Tibial artery (tissue), 4 donors: ENCODE data around the gene PSAPL1.
A peak's percentile ranks its signal among the peaks of the same experiment; 100 is the strongest.

Experiments
- DNase-seq, 2 donors: peaks; one replicate each; pipeline ENCODE4 v3.0.0-alpha.2; 2019
- H3K27ac ChIP-seq, 2 donors: fragments of 200-600 bp; sonication (generic) in 1 of 2; 1 replicate in 1 of 2; 2 replicates in 1 of 2; pipeline ENCODE4 v1.5.1; 2018 to 2019; ENCODE audit warnings: mild to moderate bottlenecking in 1 of 2
- H3K27me3 ChIP-seq, 2 donors: fragments of 200-600 bp; sonication (generic) in 1 of 2; one replicate each; pipeline versions ENCODE4 v1.5.1 to v1.6.0; 2016 to 2019
- H3K36me3 ChIP-seq, 3 donors: fragments of 200-600 bp; sonication (generic) in 2 of 3; one replicate each; pipeline ENCODE4 v1.5.1; 2016 to 2019; ENCODE audit warnings: mild to moderate bottlenecking in 2 of 3
- H3K4me1 ChIP-seq, 4 donors: fragments of 200-600 bp; sonication (generic) in 2 of 4; 1 replicate in 3 of 4; 2 replicates in 1 of 4; pipeline ENCODE4 v1.5.1; 2016 to 2019
- H3K4me3 ChIP-seq, 2 donors: fragments of 200-600 bp; sonication (generic) in 1 of 2; 1 replicate in 1 of 2; 2 replicates in 1 of 2; pipeline ENCODE4 v1.5.1; 2018 to 2019; ENCODE audit warnings: mild to moderate bottlenecking in 2 of 2
- H3K9me3 ChIP-seq, 3 donors: fragments of 200-600 bp; sonication (generic) in 1 of 3; one replicate each; pipeline ENCODE4 v1.5.1; 2016 to 2019
- intact Hi-C: fragments of 100-400 bp; cut with DNase I; formaldehyde crosslinking; loops from one replicate; pipeline ENCODE4 v1.15.0; 2023; ENCODE audit warnings: low total_unique reads
- TF ChIP-seq, protein P1 (sequence below), 2 experiments: fragments of 200-600 bp in 1 of 2; fragments of 450-650 bp in 1 of 2; IDR thresholded peaks; one replicate each; pipeline ENCODE4 v1.5.1; 2017 to 2019; ENCODE audit warnings: antibody characterized with exemption in 2 of 2, mild to moderate bottlenecking in 1 of 2, moderate library complexity in 1 of 2

PSAPL1 gene

DNA sequence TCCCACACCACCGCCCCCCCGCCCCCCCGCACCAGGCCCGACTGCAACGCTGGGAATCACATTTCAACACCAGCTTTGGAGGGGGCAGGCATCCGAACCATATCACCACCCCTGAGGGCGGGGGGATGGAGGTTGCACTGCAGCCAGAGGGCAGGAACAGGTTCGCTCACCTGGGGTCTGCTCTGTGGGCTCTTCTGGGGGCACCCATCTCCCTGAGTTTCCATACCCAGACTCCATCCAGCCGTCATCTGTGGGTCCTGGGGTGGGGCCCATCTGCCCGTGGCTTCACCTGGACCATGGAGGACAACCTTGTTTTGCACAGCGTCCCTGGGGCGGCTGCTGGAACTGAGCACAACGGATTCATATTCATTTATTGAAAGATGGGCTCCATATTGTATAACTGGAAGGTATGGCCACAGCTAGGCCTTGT is 6.9 kb downstream of the PSAPL1 start:
- Histone ChIP-seq H3K4me1 (no peaks in the 10 kb centered on the region), H3K27me3 (no peaks in the 10 kb centered on the region), H3K36me3 (no peaks in the 10 kb centered on the region), H3K27ac (no peak overlapping the region), H3K4me3 (no peak overlapping the region), H3K9me3 (no peaks in the 10 kb centered on the region)
- intact Hi-C loops = no loop called here
- DNase-seq = peak; percentile 7 to 52
- TF ChIP-seq, protein P1, sequence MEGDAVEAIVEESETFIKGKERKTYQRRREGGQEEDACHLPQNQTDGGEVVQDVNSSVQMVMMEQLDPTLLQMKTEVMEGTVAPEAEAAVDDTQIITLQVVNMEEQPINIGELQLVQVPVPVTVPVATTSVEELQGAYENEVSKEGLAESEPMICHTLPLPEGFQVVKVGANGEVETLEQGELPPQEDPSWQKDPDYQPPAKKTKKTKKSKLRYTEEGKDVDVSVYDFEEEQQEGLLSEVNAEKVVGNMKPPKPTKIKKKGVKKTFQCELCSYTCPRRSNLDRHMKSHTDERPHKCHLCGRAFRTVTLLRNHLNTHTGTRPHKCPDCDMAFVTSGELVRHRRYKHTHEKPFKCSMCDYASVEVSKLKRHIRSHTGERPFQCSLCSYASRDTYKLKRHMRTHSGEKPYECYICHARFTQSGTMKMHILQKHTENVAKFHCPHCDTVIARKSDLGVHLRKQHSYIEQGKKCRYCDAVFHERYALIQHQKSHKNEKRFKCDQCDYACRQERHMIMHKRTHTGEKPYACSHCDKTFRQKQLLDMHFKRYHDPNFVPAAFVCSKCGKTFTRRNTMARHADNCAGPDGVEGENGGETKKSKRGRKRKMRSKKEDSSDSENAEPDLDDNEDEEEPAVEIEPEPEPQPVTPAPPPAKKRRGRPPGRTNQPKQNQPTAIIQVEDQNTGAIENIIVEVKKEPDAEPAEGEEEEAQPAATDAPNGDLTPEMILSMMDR (IDR thresholded peaks at IDR 0.05) = no peak

DNA sequence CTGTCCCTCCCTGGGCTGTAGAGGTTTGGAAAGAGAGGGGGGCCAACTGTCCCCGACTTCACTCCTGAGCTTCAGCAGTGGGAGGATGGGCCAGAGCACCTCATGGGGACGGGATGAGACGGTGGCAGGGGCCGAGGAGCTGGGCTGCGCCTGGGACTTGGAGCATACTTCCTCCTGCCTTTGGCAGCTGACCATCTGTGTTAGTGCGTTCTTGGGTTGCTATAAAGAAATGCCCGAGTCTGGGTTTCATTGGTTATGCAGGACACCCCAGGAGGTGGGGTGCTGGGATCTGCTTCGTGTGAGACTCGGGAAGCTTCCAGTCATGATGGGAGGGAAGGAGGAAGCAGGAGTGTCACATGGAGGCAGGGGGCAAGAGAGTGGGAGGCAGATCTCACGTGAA is 7.4 kb downstream of the PSAPL1 start:
- Histone ChIP-seq H3K36me3 (no peaks in the 10 kb centered on the region), H3K4me1 (no peaks in the 10 kb centered on the region), H3K27ac (no peak overlapping the region), H3K27me3 (no peaks in the 10 kb centered on the region), H3K9me3 (no peaks in the 10 kb centered on the region), H3K4me3 (no peak overlapping the region)
- TF ChIP-seq, protein P1 (IDR thresholded peaks at IDR 0.05) = no peak
- peak; percentile 11 to 57 for DNase-seq
- intact Hi-C loops = no loop called here

DNA sequence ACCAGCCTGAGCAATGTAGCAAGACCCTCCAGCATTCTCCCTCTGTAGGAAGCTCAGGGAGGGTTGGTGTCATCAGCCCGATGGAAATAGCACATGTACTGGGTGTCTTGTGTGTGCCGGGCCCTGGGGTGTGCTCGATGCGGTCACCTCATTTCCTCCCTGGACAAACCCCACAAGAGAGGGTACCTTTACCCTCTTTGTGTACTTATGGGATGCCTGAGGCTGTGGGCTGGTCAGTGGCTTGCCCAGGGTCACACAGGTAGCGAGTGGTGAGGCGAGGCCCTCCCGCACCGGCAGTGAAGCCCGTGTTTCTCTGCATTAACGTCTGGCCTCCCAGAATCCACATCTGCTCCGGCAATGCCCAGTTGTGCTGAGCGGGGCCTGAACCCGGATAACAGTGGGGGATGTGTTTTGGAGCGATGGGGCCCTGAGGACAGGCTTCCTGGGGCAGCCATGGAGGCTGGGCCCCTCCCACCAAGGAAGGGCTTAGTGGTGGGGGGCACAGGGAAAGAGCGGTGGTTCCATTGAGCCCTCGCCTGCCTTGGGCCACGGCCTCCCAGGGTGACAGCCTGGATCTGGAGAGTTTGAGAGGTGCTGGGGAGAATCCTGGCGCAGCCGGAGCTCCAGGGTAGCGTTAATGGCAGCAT is 8.1 kb downstream of the PSAPL1 start:
- peak; percentile 6 to 54 for DNase-seq
- Histone ChIP-seq H3K4me3 (no peak overlapping the region), H3K4me1 (no peaks in the 10 kb centered on the region), H3K36me3 (no peaks in the 10 kb centered on the region), H3K9me3 (no peaks in the 10 kb centered on the region), H3K27me3 (no peaks in the 10 kb centered on the region), H3K27ac (no peak overlapping the region)
- TF ChIP-seq, protein P1 (IDR thresholded peaks at IDR 0.05) = no peak
- intact Hi-C loops = no loop called here

DNA sequence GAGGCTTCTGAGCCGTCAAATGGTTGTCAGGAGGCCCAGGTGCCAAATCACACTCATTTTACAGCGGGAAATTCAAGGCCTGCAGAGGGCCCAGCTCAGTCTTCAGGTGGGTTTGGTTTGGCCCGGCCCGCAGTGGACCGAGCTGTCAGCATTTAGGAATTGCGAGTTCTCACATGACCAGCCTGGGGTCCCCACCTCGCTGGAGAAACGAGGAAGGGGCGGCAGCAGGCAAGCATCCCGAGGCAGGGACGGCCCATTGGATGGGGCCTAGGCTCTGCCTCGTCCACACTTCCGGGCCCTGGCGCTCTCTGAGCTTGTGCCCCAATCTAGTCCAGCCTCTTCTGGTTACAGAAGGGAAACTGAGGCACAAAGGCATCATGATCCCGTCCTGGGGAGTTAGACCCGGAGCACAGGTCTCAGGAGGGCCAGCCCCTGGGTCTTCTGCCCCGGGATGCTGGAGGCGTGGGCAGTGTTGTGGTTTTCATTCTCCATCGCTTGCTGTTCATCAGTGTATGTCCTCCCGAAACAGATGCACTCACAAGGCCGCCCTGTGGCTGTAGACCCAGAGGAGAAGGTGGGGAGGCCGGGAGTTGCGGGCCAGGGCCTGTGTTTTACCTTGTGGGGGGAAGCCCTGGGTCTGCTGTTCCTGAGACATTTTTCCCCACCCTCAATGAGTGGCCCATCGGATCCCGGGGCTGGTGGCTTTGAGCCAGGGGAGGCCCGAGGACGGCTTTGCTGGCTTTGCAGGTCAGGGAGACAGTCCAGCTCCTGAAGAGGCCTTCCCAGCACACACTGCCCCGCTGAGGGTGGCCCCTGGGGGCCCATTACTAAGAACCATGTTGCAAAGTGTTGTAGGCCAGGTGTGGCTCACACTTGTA is 8.9 kb downstream of the PSAPL1 start:
- TF ChIP-seq, protein P1 (IDR thresholded peaks at IDR 0.05) = no peak
- DNase-seq = peak; percentile 15 to 61
- intact Hi-C loops = no loop called here

DNA sequence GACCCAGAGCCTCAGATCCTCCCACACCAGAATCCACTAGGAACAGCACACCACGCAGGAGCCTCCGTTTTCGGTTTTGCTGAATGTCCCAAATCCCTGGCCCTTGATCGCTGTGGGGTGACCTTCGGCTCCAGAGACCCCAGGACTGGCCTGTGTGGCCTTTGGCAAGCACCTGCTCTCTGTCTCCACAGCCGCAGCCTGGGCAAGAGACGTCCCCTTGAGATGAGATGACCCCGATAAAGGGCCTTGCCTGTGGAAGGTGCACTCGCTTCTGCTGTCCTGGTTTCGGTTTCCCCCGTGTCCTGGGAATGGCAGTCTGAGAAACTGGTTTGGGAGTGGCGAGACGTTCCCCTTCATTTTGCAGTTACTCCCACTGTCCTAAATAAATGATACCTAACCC is 9.6 kb downstream of the PSAPL1 start:
- TF ChIP-seq, protein P1 (IDR thresholded peaks at IDR 0.05) = no peak
- H3K4me1 ChIP-seq = no peaks in the 10 kb centered on the region

More for the DNA sequence above, 8.9 kb downstream of the PSAPL1 start:
- no peaks in the 10 kb centered on the region for H3K9me3 ChIP-seq
- no peak overlapping the region for H3K27ac ChIP-seq
- no peaks in the 10 kb centered on the region for H3K27me3 ChIP-seq
- no peaks in the 10 kb centered on the region for H3K36me3 ChIP-seq
- H3K4me1 ChIP-seq = no peaks in the 10 kb centered on the region
- H3K4me3 ChIP-seq = no peak overlapping the region

More for the DNA sequence above, 9.6 kb downstream of the PSAPL1 start:
- intact Hi-C loops = no loop called here
- H3K27ac ChIP-seq = no peak overlapping the region
- H3K4me3 ChIP-seq = no peak overlapping the region
- no peaks in the 10 kb centered on the region for H3K9me3 ChIP-seq
- peak; percentile 7 to 51 for DNase-seq
- no peaks in the 10 kb centered on the region for H3K36me3 ChIP-seq
- H3K27me3 ChIP-seq = no peaks in the 10 kb centered on the region
